ENCODE data around the gene SLC47A2. TPM values are rescaled to one million over a fixed set of nuclear protein-coding genes. Genes with fewer than 3 reads are reported as not detected.
"Not testable (repeated sequence)": the region's sequence is repeated elsewhere in the genome, so short reads cannot be mapped to it uniquely, and the experiment has no call there.

SLC47A2 gene
- total RNA-seq, 2 donors from 2014 or later, result not detected

DNA sequence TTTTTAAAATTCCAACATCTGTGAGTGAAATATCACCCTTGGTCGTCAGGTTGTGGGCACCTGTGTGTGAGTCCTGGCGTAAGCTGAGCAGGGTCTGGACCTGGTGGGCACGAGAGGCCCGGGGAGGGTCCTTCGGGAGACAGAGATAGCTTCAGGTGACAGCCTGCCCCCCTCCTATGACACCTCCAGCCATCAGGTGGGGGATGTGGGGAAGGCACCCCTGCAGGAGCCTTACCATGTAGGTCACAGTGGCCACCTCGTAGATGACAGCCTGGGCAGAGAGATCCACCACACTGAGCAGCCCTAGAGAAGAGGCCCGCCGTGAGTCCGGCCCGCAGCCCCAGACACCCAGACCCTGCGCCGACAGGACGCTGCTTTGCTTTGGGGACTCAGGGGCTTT, 11.2 kb downstream of the SLC47A2 start:
- H3K36me3 ChIP-seq, result no peaks in the 10 kb centered on the region
- H3K4me1 ChIP-seq (ENCODE audit: control insufficient read depth in 1 of 2, low read depth in 2 of 2), result peaks cover 10 to 19% of the 10 kb centered on the region in 2 donors
- no peak overlapping the region for H3K27ac ChIP-seq
- no peak for ATAC-seq (ENCODE audit: insufficient number of reproducible peaks, low FRiP score, low read depth)
- H3K4me3 ChIP-seq, result no peak overlapping the region
- H3K9me3 ChIP-seq, result no peaks in the 10 kb centered on the region
- no peak for DNase-seq (ENCODE audit: low spot score)
- TF ChIP-seq, protein P1, sequence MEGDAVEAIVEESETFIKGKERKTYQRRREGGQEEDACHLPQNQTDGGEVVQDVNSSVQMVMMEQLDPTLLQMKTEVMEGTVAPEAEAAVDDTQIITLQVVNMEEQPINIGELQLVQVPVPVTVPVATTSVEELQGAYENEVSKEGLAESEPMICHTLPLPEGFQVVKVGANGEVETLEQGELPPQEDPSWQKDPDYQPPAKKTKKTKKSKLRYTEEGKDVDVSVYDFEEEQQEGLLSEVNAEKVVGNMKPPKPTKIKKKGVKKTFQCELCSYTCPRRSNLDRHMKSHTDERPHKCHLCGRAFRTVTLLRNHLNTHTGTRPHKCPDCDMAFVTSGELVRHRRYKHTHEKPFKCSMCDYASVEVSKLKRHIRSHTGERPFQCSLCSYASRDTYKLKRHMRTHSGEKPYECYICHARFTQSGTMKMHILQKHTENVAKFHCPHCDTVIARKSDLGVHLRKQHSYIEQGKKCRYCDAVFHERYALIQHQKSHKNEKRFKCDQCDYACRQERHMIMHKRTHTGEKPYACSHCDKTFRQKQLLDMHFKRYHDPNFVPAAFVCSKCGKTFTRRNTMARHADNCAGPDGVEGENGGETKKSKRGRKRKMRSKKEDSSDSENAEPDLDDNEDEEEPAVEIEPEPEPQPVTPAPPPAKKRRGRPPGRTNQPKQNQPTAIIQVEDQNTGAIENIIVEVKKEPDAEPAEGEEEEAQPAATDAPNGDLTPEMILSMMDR (IDR thresholded peaks at IDR 0.05), result no peak
- H3K27me3 ChIP-seq (replicated peaks; ENCODE audit: insufficient read depth), result no peaks in the 10 kb centered on the region

DNA sequence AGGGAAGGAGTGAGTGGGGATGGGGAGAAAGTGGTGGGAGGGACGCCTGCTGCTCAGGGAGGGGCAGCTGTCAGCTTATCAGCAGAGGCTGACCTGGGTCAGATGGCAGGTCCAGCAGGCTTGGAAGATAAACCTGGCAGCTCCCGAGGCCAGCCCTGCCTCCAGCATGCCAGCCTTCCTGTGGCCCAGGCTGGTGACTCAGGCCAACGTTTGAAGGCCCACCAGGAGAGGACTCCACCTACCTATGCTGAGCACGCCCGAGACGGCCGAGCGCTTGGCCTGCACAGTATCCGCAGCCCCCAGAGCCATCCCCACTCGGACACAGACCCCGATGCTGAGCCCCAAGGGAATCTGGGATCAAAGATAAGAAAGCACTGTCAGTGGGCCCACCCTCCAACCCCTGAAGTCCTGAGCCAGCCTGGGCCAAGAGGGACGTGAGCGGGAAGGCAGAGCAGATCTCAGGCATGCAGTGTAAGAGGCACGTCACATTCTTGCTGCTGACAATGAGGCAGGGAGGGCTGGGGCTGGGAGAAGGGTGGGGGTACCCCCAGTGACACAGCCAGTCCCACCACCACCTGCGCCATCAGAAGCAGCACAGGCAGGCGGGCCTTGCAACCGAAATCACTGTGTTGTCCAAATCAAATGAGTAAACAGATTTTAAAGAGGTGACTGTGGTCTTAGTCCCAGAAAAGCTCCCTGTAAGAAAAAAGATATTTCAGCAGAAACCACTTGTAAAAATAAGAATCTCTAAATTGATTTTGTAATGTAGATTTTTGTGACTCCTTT, 12.4 kb downstream of the SLC47A2 start:
- no peaks in the 10 kb centered on the region for H3K9me3 ChIP-seq
- peaks cover 10 to 19% of the 10 kb centered on the region in 2 donors for H3K4me1 ChIP-seq (ENCODE audit: control insufficient read depth in 1 of 2, low read depth in 2 of 2)
- H3K4me3 ChIP-seq, result no peak overlapping the region
- DNase-seq (ENCODE audit: low spot score) (no peak), ATAC-seq (ENCODE audit: insufficient number of reproducible peaks, low FRiP score, low read depth) (no peak)
- H3K27ac ChIP-seq, result peak overlapping the region; percentile 49 to 69
- TF ChIP-seq, protein P1 (IDR thresholded peaks at IDR 0.05), result no peak
- H3K36me3 ChIP-seq, result no peaks in the 10 kb centered on the region
- no peaks in the 10 kb centered on the region for H3K27me3 ChIP-seq (replicated peaks; ENCODE audit: insufficient read depth)

DNA sequence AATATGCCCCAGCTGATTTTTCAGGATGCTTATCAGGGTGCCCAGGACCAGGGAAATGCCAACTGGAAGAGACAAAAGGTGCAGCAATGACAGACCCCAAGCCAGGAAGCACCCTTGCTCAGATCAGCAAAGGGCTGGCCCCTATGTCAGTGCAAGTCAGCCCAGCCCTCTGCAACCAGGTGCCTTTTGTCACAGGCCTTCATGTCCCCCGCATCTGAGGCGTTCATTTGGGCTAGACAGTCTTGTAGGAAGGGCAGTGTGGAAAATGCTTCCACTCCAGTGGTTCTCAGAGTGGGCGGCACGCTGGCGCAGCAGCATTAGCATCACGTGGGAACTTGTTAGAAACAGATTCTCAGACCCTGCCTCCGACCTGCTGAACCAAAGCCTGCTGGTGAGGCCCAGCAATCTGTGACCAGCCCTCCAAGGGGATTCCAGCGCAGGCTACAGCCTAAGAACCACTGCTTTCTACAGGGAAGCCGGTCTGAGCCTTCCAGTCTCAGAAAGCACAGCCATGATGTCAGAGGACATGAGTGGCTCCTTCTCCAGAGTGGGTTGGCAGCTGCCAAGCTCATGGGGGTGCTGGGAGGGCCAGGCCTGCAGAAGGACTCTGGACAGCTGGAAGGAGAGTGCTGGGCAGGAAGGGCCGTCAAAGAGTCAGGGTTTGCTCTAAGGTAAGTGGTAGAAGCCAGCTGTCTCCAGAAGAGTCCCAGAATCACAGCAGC, 13.1 kb downstream of the SLC47A2 start:
- Histone ChIP-seq H3K27ac (peak overlapping the region; percentile 49 to 69), H3K4me3 (no peak overlapping the region), H3K9me3 (no peaks in the 10 kb centered on the region), H3K27me3 (replicated peaks; ENCODE audit: insufficient read depth) (no peaks in the 10 kb centered on the region), H3K36me3 (no peaks in the 10 kb centered on the region), H3K4me1 (ENCODE audit: control insufficient read depth in 1 of 2, low read depth in 2 of 2) (peaks cover 10 to 19% of the 10 kb centered on the region in 2 donors)
- no peak for ATAC-seq (ENCODE audit: insufficient number of reproducible peaks, low FRiP score, low read depth)
- TF ChIP-seq, protein P1 (IDR thresholded peaks at IDR 0.05), result no peak
- no peak for DNase-seq (ENCODE audit: low spot score)

DNA sequence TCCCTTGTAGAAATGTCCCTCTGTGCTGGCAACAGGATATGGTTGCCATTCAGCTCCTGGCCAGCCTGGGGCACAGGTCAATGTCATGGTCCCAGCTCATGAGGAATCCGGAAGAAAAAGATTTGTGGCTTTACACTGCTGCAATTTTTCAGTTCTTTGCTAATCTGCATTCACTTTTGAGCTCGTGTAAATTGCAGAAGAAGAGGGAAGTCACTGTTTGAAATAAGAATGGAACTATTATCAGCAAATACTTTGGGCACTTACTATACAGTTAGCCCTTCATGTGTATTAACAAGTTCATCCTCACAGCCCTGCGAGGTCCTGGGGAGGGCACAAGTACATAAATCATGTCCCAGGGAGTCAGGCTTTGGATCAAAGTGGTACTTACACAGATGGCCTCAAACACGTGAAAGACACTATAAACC, 14.2 kb downstream of the SLC47A2 start:
- Histone ChIP-seq H3K27me3 (replicated peaks; ENCODE audit: insufficient read depth) (no peaks in the 10 kb centered on the region), H3K27ac (no peak overlapping the region), H3K9me3 (no peaks in the 10 kb centered on the region), H3K36me3 (no peaks in the 10 kb centered on the region), H3K4me3 (no peak overlapping the region), H3K4me1 (ENCODE audit: control insufficient read depth in 1 of 2, low read depth in 2 of 2) (peaks cover 10 to 19% of the 10 kb centered on the region in 2 donors)
- ATAC-seq (ENCODE audit: insufficient number of reproducible peaks, low FRiP score, low read depth), result no peak
- TF ChIP-seq, protein P1 (IDR thresholded peaks at IDR 0.05), result no peak
- no peak for DNase-seq (ENCODE audit: low spot score)

DNA sequence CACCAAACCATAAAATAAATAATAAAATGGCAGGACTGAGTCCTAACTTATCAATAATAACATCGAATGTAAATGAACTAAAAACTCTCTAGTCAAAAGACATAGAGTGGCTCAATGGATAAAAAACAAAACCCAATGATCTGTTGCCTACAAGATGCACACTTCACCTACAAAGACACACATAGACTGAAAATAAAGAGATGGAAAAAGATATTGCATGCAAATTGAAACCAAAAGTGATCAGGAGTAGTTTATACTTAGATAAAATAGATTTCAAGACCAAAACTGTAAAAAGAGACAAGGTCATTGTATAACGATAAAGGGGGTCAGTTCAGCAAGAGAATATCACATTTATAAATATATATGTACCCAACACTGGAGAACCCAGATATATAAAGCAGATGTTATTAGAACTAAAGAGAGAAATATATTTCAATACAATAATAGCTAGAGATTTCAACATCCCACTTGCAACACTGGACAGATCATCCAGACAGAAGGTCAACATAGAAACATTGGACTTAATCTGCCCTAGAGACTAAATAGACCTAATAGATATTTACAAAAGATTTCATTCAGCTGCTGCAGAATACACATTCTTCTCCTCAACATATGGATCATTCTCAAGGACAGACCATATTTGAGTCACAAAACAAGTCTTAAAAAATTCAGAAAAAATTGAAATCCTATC, 29.8 kb downstream of the SLC47A2 start:
- TF ChIP-seq, protein P1 (IDR thresholded peaks at IDR 0.05), result no peak

DNA sequence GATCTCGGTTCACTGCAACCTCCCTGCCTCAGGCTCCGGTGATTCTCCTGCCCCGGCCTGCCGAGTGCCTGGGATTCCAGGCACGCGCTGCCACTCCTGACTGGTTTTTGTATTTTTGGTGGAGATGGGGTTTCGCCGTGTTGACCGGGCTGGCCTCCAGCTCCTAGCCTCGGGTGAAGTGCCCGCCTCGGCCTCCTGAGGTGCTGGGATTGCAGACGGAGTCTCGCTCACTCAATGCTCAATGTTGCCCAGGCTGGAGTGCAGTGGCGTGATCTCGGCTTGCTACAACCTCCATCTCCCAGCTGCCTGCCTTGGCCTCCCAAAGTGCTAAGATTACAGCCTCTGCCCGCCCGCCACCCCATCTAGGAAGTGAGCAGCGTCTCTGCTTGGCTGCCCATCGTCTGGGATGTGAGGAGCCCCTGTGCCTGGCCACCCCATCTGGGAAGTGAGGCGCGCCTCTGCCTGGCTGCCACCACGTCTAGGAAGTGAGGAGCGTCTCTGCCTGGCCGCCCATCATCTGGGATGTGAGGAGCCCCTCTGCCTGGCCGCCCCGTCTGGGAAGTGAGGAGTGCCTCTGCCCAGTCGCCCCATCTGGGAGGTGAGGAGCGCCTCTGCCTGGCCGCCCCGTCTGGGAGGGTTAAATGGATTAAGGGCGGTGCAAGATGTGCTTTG, 31.3 kb downstream of the SLC47A2 start:
- H3K4me3 ChIP-seq; H3K36me3 ChIP-seq; ATAC-seq (ENCODE audit: insufficient number of reproducible peaks, low FRiP score, low read depth); H3K9me3 ChIP-seq; H3K4me1 ChIP-seq (ENCODE audit: control insufficient read depth in 1 of 2, low read depth in 2 of 2); H3K27me3 ChIP-seq (replicated peaks; ENCODE audit: insufficient read depth); DNase-seq (ENCODE audit: low spot score); H3K27ac ChIP-seq: not testable (repeated sequence)

More for the DNA sequence above, 29.8 kb downstream of the SLC47A2 start:
- H3K36me3 ChIP-seq, result no peaks in the 10 kb centered on the region
- DNase-seq (ENCODE audit: low spot score), result no peak
- H3K9me3 ChIP-seq, result no peaks in the 10 kb centered on the region
- no peaks in the 10 kb centered on the region for H3K4me1 ChIP-seq (ENCODE audit: control insufficient read depth in 1 of 2, low read depth in 2 of 2)
- no peak overlapping the region for H3K27ac ChIP-seq
- H3K27me3 ChIP-seq (replicated peaks; ENCODE audit: insufficient read depth), result no peaks in the 10 kb centered on the region
- H3K4me3 ChIP-seq, result no peak overlapping the region
- no peak for ATAC-seq (ENCODE audit: insufficient number of reproducible peaks, low FRiP score, low read depth)

All from thoracic aorta (tissue), 2 donors.